GM12891 (cell line): Measurements from ENCODE around the gene TJAP1.
"Not testable (repeated sequence)": the region's sequence is repeated elsewhere in the genome, so short reads cannot be mapped to it uniquely, and the experiment has no call there.

Experiments
- PAX5 ChIP-seq: IDR thresholded peaks from 2 replicates; pipeline ENCODE4 v1.6.1; 2011; ENCODE audit warnings: low read length, moderate library complexity, mild to moderate bottlenecking; ENCODE audit not compliant: insufficient read depth, severe bottlenecking
- POLR2A ChIP-seq: IDR thresholded peaks from 2 replicates; pipeline ENCODE4 v1.6.1; 2011; ENCODE audit warnings: low read depth, low read length, control low read depth
- POLR2AphosphoS5 ChIP-seq: IDR thresholded peaks from 2 replicates; pipeline ENCODE4 v1.6.1; 2011; ENCODE audit warnings: low read depth, low read length, control low read depth
- SPI1 ChIP-seq: IDR thresholded peaks from 2 replicates; pipeline ENCODE4 v1.6.1; 2011; ENCODE audit warnings: low read depth, low read length, control low read depth
- TAF1 ChIP-seq: IDR thresholded peaks from 2 replicates; pipeline ENCODE4 v1.6.1; 2011; ENCODE audit warnings: low read depth, low read length, control low read depth

GRCh38 chr6:43539409-43539808 is 62.0 kb downstream of the TJAP1 start:
- TF ChIP-seq POLR2AphosphoS5, POLR2A, TAF1, PAX5, SPI1: not testable (repeated sequence)
